A549 (cell line): ENCODE measurements around the gene SNAP25. TPM values are rescaled to one million over a fixed set of nuclear protein-coding genes. Genes with fewer than 3 reads are reported as not detected.
A peak's percentile ranks its signal among the peaks of the same experiment; 100 is the strongest.

ENCODE experiments used
- ATAC-seq, 2 experiments: fragments of 200-7000 bp in 1 of 2; fragments of >200 bp in 1 of 2; cut with Nextera tagmentation in 1 of 2; cut with Tn5 transposase in 1 of 2; 3 replicates each; pipeline versions ENCODE4 v1.8.0 to v1.9.1; 2018 to 2020; ENCODE audit warnings: mild to moderate bottlenecking in 1 of 2, moderate library complexity in 1 of 2
- CTCF ChIA-PET: fragments of 300-600 bp; sonication (Branson Sonifier 250); formaldehyde crosslinking; extraction: SDS; loops from one replicate; lab custom pipeline; 2021; ENCODE audit warnings: antibody characterized with exemption, inconsistent platforms; lab: Yijun Ruan, JAX
- POLR2A ChIA-PET: fragments of 350-600 bp; formaldehyde crosslinking; extraction: SDS; loops from one replicate; lab custom pipeline; 2021; ENCODE audit warnings: antibody characterized with exemption, inconsistent platforms; lab: Yijun Ruan, JAX
- DNase-seq, 2 experiments: peaks; one replicate each; pipeline versions ENCODE4 v3.0.0 to v3.0.0-alpha.2; 2011 to 2016; ENCODE audit warnings: low read depth in 1 of 2, low spot score in 1 of 2
- FAIRE-seq: peaks from 2 replicates; lab custom pipeline; 2011; peaks lifted over from hg19 to GRCh38; lab: Jason Lieb, UNC
- H3K27ac ChIP-seq, 2 experiments: fragments of >200 bp; sonication (Bioruptor Twin); formaldehyde crosslinking; 3 replicates each; pipeline ENCODE4 v1.5.1; 2016 to 2017
- H3K4me1 ChIP-seq: fragments of >200 bp; sonication (Bioruptor Twin); formaldehyde crosslinking; 3 replicates; pipeline ENCODE4 v1.6.1; 2016
- H3K4me2 ChIP-seq: fragments of >200 bp; sonication (Bioruptor Twin); formaldehyde crosslinking; 3 replicates; pipeline ENCODE4 v1.6.1; 2016
- H3K4me3 ChIP-seq: fragments of >200 bp; sonication (Bioruptor Twin); formaldehyde crosslinking; 3 replicates; pipeline ENCODE4 v1.5.1; 2016
- H3K9me3 ChIP-seq: fragments of >200 bp; sonication (Bioruptor Twin); formaldehyde crosslinking; 3 replicates; pipeline ENCODE4 v1.6.1; 2016
- BCL3 ChIP-seq: fragments of >200 bp; sonication (Bioruptor Twin); formaldehyde crosslinking; IDR thresholded peaks from 3 replicates; pipeline ENCODE4 v1.6.1; 2016
- CBX8 ChIP-seq: fragments of 200-600 bp; sonication (generic); IDR thresholded peaks from 2 replicates; pipeline ENCODE4 v1.6.1; 2016
- CEBPB ChIP-seq, 2 experiments: fragments of >200 bp in 1 of 2; sonication (Bioruptor Twin) in 1 of 2; formaldehyde crosslinking in 1 of 2; IDR thresholded peaks; 2 replicates each; pipeline ENCODE4 v1.6.1; 2012 to 2016
- CHD2 ChIP-seq: fragments of 150-350 bp; IDR thresholded peaks from 2 replicates; pipeline ENCODE4 v1.6.1; 2014; ENCODE audit warnings: low read length; ENCODE audit not compliant: partially characterized antibody
- ELK1 ChIP-seq: fragments of 150-350 bp; IDR thresholded peaks from 2 replicates; pipeline ENCODE4 v1.6.1; 2014; ENCODE audit warnings: low read depth, mild to moderate bottlenecking, low read length
- ESRRA ChIP-seq: fragments of 150-350 bp; IDR thresholded peaks from 2 replicates; pipeline ENCODE4 v1.6.1; 2014; ENCODE audit warnings: mild to moderate bottlenecking, low read length, borderline replicate concordance
- GATA3 ChIP-seq: IDR thresholded peaks from 2 replicates; pipeline ENCODE4 v1.6.1; 2012; ENCODE audit warnings: borderline replicate concordance
- HES2 ChIP-seq: fragments of >200 bp; sonication (Bioruptor Twin); formaldehyde crosslinking; IDR thresholded peaks from 2 replicates; pipeline ENCODE4 v1.6.1; 2016
- HMGXB4 ChIP-seq: fragments of 250-450 bp; sonication (Bioruptor Pico); IDR thresholded peaks from 2 replicates; pipeline ENCODE4 v1.5.0; 2021; ENCODE audit warnings: mild to moderate bottlenecking, moderate library complexity, borderline replicate concordance
- HOXA7 ChIP-seq: fragments of 250-450 bp; sonication (Bioruptor Pico); IDR thresholded peaks from 2 replicates; pipeline ENCODE4 v1.5.0; 2020; ENCODE audit warnings: mild to moderate bottlenecking, moderate library complexity
- HOXB5 ChIP-seq: fragments of 250-450 bp; sonication (Bioruptor Pico); IDR thresholded peaks from 2 replicates; pipeline ENCODE4 v1.5.0; 2020; ENCODE audit warnings: mild to moderate bottlenecking, moderate library complexity
- JUNB ChIP-seq: fragments of >200 bp; sonication (Bioruptor Twin); formaldehyde crosslinking; IDR thresholded peaks from 2 replicates; pipeline ENCODE4 v1.6.1; 2016
- MAFK ChIP-seq: fragments of 450-650 bp; IDR thresholded peaks from 2 replicates; pipeline ENCODE4 v1.6.1; 2014; ENCODE audit not compliant: partially characterized antibody
- MAX ChIP-seq: IDR thresholded peaks from 2 replicates; pipeline ENCODE4 v1.6.1; 2012
- NPAS2 ChIP-seq: fragments of 250-450 bp; sonication (Bioruptor Pico); IDR thresholded peaks from 2 replicates; pipeline ENCODE4 v1.8.0; 2022; ENCODE audit warnings: mild to moderate bottlenecking, moderate library complexity, borderline replicate concordance
- NR3C1 ChIP-seq: fragments of >200 bp; sonication (Bioruptor Twin); formaldehyde crosslinking; IDR thresholded peaks from 3 replicates; pipeline ENCODE4 v1.6.1; 2017
- PHF8 ChIP-seq: fragments of 200-600 bp; sonication (generic); IDR thresholded peaks from 2 replicates; pipeline ENCODE4 v1.6.1; 2016; ENCODE audit warnings: low read depth, mild to moderate bottlenecking, antibody characterized with exemption, moderate library complexity, borderline replicate concordance
- POLR2AphosphoS2 ChIP-seq: conservative IDR thresholded peaks from 2 replicates; pipeline ENCODE4 v1.6.1; 2012; ENCODE audit warnings: low read length, improper control_type of control experiment, inconsistent platforms
- RFX5 ChIP-seq: fragments of 450-650 bp; IDR thresholded peaks from 2 replicates; pipeline ENCODE4 v1.7.1; 2014; ENCODE audit warnings: antibody characterized with exemption, mild to moderate bottlenecking, moderate library complexity
- RNF2 ChIP-seq: fragments of 200-600 bp; sonication (generic); IDR thresholded peaks from 2 replicates; pipeline ENCODE4 v1.6.1; 2016; ENCODE audit warnings: low read depth, mild to moderate bottlenecking, antibody characterized with exemption, moderate library complexity, borderline replicate concordance
- WGBS: methylation state at CpG from one replicate; pipeline ENCODE4 v1.1.6; 2017; ENCODE audit errors: missing lambda C conversion rate; 5-methylcytosine and 5-hydroxymethylcytosine counted together
- polyA plus RNA-seq, 4 experiments: library from polyadenylated mRNA; depleted of rRNA in 3 of 4; stranded (reverse); fragments of >200 nt; fragmentation: RNase III in 1 of 4; extraction: RNeasy Plus Mini Kit Qiagen cat#74134 plus additional on column Dnase treatment in 1 of 4; gene quantifications; 2 replicates in 3 of 4; 3 replicates in 1 of 4; pipeline ENCODE4 v1.2.3, GENCODE V29; 2011 to 2017

The SNAP25 gene
- polyA plus RNA-seq, 2 of the 4 experiments (the other 2 are of a cell fraction): 39.6 to 53.6 TPM

- TF ChIP-seq HOXB5 (CRISPR knock-in tag) (no peak), POLR2AphosphoS2 (no peak), MAX (0 out of 2 replicates have a peak, but pooled peaks have one; percentile 16)
- CTCF ChIA-PET: interaction anchor here (1.0 to 2.0 kb wide), 3 partner anchors 40 to 335 kb away, joined by 3 to 8 read pairs (median 4); no protein-coding TSS in a partner anchor
- FAIRE-seq: no peak
- Histone ChIP-seq H3K27ac (peak overlapping the region; percentile 50 to 83), H3K4me2 (peak overlapping the region; percentile 43), H3K4me1 (peaks cover 53% of the 10 kb centered on the region), H3K4me3 (no peak overlapping the region), H3K9me3 (peaks cover 25% of the 10 kb centered on the region)
- POLR2A ChIA-PET: interaction anchor here (1.5 kb wide), 1 partner anchor 56 kb away, joined by 3 read pairs; no protein-coding TSS in a partner anchor
- DNase-seq: no peak
- ATAC-seq: peak; percentile 24 to 42; a peak in 3 of 6 replicates
- 14% methylated on average over 3 of the region's 3 CpGs for WGBS
Measured at GRCh38 chr20:10313701-10314100, 95.1 kb downstream of the SNAP25 start.

GRCh38 chr20:10314198-10314597, 95.6 kb downstream of the SNAP25 start:
- Histone ChIP-seq H3K4me2 (peak overlapping the region; percentile 43), H3K4me3 (no peak overlapping the region), H3K9me3 (peaks cover 25% of the 10 kb centered on the region), H3K4me1 (peaks cover 48% of the 10 kb centered on the region), H3K27ac (peak overlapping the region; percentile 50 to 83)
- DNase-seq (no peak), ATAC-seq (peak in 1 of 2 experiments; percentile 14; a peak in 2 of 6 replicates), FAIRE-seq (no peak)
- TF ChIP-seq CEBPB (IDR thresholded peaks at IDR 0.05) (no peak), GATA3 (no peak), NPAS2 (CRISPR knock-in tag) (no peak), CBX8 (no peak), RNF2 (no peak), JUNB (no peak), HES2 (no peak), HOXA7 (no peak), HMGXB4 (no peak), NR3C1 (no peak), RFX5 (no peak), CHD2 (no peak), ELK1 (no peak), BCL3 (no peak), MAFK (no peak), ESRRA (no peak), PHF8 (no peak)
- ChIA-PET CTCF (interaction anchor here (1.0 to 2.0 kb wide), 4 partner anchors 30 to 336 kb away, joined by 3 to 8 read pairs (median 4); no protein-coding TSS in a partner anchor), POLR2A (interaction anchor here (1.5 kb wide), 2 partner anchors 56 to 113 kb away, joined by 3 read pairs; no protein-coding TSS in a partner anchor)
- WGBS: 5% methylated on average over 2 of the region's 2 CpGs
